ENCODE measurements around the gene ALS2CL.

- TF ChIP-seq, protein P1, sequence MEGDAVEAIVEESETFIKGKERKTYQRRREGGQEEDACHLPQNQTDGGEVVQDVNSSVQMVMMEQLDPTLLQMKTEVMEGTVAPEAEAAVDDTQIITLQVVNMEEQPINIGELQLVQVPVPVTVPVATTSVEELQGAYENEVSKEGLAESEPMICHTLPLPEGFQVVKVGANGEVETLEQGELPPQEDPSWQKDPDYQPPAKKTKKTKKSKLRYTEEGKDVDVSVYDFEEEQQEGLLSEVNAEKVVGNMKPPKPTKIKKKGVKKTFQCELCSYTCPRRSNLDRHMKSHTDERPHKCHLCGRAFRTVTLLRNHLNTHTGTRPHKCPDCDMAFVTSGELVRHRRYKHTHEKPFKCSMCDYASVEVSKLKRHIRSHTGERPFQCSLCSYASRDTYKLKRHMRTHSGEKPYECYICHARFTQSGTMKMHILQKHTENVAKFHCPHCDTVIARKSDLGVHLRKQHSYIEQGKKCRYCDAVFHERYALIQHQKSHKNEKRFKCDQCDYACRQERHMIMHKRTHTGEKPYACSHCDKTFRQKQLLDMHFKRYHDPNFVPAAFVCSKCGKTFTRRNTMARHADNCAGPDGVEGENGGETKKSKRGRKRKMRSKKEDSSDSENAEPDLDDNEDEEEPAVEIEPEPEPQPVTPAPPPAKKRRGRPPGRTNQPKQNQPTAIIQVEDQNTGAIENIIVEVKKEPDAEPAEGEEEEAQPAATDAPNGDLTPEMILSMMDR (IDR thresholded peaks at IDR 0.05; ENCODE audit: borderline replicate concordance, extremely low read depth, low read length, poor library complexity, severe bottlenecking), result no peak
- no peak for TF ChIP-seq EZH2 (IDR thresholded peaks at IDR 0.05; ENCODE audit: borderline replicate concordance, low read depth, low read length, severe bottlenecking)
Measured at GRCh38 chr3:46676601-46677410, 16.7 kb downstream of the ALS2CL start.
